ENCODE results near the gene POM121.
"Not testable (repeated sequence)": the region's sequence is repeated elsewhere in the genome, so short reads cannot be mapped to it uniquely, and the experiment has no call there.

The POM121 gene

DNA sequence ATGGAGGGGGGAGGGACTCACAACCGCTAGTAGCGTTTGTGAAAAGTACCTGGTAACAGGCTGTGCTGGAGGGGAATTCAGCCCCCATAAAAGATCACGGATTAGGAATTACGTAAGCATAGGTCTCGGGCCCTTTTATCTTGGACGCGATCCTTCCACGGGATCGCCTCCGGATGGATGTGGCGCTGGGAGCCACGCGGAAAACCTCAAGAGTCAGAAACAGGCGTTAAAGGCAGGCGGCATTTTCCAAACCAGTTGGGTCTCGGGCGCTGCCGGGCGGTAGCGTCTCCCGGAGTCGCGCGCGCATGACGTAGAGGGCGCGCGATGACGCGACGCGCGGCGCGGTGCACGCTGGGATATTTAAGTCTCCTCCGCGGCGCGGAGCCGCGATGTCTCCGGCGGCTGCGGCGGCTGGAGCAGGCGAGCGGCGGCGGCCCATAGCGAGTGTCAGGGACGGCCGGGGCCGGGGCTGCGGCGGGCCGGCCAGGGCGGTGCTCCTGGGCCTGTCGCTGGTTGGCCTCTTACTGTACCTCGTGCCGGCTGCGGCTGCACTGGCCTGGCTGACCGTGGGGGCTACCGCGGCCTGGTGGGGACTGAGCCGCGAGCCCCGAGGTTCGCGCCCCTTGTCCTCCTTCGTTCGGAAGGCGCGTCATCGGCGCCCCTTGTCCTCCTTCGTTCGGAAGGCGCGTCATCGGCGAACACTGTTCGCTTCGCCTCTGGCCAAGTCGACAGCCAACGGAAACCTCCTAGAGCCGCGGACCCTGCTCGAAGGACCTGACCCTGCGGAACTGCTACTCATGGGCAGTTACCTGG, at the start of gene POM121:
Gene POM121, plus strand, starts transcription at position 363 of the 813 bp plus-strand sequence. Its CDS starts 27 bp downstream, at position 390.
- peak; percentile 86 for DNase-seq (ENCODE audit: low spot score)

DNA sequence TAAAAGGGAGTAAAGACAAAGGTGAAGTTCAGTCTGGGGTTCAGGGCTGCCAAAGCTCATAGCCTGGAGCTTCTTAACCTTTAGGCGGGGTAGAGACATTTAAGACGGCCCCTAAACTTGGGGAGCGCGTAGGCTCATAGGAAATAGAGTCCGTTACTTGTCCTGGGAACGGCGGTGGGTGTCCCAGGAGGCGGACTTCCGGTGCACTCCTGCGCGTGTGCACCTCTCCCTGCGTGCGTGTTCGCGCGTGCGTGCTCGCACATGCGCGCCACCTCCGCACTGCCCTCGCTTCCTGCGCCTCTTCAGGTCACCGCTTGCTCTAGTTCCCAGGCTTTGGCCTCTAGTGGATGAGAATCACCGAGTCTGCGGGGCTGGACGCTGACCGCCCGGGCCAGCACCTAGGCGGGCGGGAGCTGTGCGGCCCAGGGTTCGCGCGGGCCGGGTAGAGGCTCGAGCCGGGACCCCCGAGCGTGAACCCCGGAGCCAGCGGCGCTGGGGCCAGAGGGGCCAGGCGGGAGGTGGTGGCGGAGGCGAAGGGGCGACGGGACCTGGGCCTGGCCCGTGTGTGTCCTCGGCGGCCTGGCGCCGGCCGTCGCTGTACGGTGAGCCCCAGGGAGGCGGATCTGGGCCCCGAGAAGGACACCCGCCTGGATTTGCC, 45.7 kb upstream of the POM121 start:
- peak; percentile 85 for DNase-seq (ENCODE audit: low spot score)

DNA sequence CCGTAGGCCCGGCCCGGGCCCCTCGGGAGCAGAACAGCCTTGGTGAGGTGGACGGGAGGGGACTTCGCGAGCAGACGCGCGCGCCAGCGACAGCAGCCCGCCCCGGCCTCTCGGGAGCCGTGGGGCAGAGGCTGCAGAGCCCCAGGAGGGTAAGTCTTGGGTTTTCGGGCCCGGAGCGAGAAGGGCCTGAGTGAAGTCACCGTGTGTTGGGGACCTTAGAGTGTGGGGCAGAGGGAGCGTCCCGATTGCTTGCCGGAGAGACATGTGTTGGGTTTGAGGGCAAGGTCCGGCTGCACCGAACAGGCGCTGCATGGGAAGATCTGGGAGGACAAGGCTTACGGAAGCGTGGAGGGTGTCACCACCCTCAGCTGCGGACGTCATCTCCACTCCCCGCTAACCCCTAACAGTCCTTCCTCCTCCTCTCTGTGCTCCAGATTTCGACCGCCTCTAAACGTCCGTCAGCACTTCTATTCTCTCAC, 45.1 kb upstream of the POM121 start:
- peak; percentile 67 for DNase-seq (ENCODE audit: low spot score)

DNA sequence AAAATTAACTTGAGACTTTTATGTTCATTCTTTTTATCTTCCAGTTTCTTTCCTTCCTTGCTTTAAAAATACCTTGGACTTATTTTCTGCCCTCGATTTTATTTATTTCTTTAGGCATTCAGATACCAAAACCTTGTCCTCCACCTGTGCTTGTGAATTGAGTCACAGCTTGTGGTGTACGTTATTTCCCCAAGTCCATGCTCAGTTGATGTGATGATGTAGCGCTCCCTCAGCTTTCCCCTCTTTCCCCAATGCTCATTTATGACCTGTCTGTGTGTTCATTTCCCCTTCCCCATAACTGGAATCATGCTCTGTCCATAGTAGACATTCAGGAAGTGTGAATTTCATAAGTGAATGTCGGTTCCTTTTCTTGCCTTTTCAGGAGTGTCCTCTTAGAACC, 33.1 kb upstream of the POM121 start:
- not testable (repeated sequence) for DNase-seq (ENCODE audit: low spot score)

DNA sequence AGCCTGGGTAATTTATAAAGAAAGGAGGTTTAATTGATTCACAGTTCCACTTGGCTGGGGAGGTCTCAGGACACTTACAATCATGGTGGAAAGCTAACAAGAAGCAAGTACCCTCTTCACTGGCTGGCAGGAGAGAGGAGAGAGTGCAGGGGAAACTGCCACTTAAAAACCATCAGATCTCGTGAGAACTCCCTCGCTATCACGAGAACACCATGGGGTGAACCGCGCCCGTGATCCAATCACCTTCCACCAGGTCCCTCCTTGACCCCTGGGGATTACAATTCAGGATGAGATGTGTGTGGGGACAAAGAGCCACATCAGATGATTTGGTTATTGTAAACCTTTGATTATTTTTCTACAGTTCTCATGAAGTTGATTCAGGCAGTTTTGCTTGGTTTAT, 20.2 kb upstream of the POM121 start:
- not testable (repeated sequence) for DNase-seq (ENCODE audit: low spot score)

DNA sequence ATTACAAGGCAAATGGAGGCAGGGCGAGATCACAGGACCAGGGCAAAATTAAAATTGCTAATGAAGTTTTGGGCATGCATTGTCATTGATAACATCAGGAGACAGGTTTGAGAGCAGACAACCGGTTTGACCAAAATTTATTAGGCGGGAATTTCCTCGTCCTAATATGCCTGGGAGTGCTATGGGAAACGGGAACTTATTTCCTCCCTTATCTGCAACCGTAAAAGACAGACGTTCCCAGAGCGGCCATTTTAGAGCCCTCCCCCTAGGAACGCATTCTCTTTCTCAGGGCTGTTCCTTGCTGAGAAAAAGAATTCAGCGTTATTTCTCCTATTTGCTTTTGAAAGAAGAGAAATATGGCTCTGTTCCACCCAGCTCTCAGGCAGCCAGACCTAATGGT, 16.5 kb upstream of the POM121 start:
- DNase-seq (ENCODE audit: low spot score), result not testable (repeated sequence)

DNA sequence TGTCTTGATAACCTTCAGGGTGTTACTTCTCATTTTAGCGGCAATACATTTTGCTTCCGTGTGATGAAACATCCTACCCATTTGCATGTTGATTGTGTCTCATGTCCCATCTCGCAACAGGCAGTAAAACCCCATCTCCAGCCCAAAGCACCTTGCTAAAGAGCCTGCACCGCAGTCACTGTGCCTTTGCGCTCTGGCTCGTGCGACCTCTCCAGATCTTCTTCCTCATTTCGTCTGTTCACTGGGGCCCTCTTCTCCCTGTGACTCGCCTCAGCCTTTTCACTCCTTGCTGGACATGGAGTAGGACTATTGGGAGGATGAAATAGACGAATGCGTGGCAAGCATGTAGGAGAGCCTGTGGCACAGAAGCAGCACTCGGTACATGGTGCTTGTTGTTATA, 13.5 kb upstream of the POM121 start:
- DNase-seq (ENCODE audit: low spot score), result not testable (repeated sequence)

DNA sequence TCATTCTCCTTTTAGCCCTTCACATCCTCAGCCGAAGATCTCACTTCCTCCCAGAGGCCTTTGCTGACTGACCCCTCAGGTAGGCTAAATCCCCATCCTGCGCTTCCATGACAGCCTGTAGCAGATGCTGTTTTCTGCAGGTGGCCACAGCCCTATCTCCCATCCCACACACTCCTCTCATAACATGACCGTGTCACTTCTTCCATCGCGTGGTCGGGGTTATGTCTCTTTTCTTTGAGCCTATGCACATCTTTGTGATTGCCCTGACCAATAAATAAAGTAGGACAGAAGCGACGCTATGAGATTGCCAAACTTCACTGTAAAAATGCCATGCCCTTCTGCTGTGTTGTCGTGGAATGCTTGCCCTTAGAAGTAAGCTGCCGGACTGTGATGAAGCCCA, 11.1 kb upstream of the POM121 start:
- DNase-seq (ENCODE audit: low spot score), result not testable (repeated sequence)

DNA sequence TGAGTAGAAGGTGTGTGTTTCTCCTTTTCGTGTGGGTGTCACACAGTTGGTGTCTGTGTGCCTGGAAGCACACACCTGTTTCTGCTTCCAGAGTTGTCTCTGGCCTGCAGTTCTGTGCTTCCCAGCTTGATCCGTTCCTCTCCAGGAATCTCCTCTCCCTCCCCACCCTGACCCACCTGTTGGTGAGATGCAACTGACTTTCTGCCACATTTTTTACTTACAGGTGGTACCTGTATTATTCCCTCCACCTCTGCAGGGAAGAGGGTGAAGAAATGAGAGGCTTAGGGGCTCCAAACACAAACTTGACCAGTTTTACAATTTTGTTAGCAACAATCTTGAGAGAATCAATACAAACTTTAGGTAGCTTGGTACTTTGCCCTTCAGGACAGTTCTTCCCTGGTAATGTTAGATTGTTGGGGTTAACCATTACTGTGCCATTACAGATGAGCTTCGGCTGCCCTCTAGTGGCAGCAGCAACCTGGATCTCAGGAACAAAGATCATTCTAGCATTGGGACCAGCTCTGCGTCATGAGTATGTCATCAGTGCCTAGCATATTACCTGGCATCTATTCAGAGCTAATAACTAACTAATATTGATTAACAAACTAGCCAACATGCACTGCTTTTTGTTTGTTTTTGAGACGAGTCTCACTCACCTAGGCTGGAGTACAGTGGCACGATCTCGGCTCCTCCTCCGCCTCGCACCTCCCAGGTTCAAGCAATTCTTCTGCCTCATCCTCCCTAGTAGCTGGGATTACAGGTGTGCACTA, 10.0 kb upstream of the POM121 start:
- peak; percentile 24 for DNase-seq (ENCODE audit: low spot score)

DNA sequence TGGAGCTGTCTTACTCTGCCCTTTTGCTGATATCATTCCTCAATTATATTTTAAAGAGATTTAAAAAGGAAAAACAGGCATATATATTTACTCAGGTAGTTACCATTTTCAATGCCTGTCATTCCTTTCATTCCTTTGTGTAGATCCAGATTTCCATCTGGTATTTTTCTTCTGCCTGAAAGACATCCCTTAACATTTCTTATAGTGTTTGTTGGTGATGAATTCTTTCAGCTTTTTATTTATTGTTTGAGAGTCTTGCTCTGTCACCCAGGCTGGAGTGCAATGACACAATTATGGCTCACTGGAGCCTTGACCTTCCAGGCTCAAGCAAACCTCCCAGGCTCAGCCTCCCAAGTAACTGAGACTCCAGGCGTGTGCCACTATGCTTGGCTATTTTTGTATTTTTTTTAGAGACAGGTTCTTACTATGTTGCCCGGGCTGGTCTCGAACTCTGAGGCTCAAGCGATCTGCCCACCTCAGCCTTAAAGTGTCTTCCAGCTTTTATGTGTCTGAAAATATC, 5.6 kb upstream of the POM121 start:
- DNase-seq (ENCODE audit: low spot score), result no peak

DNA sequence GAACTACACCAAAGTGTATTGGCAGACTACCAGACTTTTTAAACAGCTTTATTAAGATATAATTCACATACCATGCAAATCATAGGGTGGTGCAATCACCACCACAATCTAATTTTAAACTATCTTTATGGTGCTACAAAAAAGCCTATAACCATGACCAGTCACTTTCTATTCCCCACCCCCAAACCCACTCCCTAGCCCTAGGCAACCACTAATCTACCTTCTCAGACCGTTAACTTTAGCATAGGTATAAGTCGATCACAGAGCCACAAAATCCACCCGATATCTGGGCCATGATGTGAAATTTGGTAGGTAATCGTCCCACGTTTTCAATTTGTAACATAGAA, 536 bp upstream of the POM121 start:
- no peak for DNase-seq (ENCODE audit: low spot score)

DNA sequence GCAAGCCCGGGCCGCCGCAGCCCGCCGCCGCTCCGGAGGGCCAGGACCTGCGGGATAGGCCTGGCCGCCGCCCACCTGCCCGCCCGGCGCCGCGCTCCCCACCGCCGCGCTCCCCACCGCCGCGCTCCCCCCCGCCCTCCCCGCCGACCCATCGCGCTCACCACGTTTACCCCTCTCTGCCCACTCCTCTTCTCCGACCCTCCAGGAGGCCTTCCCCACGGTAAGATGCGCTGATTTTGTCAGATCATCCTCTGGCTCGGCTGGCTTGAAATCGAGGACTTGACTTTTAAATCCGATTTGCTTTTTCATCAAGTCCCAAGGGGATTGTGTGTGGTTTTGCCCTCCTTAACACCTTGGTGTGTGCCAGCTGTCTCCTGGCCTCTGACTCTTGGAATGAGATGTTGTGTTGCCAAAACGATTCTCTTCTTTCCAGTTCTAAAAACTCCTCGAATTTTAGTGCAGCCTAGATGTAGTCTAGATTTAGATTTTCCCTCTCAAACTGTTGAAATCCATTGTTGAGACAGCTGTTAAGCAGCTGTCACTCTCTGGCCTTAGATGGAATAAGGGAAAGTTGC, 738 bp downstream of the POM121 start:
- no peak for DNase-seq (ENCODE audit: low spot score)

DNA sequence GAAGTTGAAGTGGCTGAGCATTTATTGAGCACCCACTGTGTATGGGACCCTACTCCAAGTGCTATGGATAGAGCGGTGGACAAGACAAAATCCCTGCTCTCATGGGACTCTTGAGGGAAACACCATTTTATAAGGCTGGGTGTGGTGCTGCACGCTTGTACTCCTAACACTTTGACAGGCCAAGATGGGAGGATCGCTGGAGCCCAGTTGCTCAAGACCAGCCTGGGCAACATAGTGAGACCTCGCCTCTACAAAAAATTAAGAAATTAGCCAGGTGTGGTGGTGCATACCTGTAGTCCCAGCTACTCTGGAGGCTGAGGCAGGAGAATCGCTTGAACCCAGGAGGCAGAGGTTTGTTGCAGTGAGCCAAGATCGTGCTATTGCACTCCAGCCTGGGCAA, 2.9 kb downstream of the POM121 start:
- DNase-seq (ENCODE audit: low spot score), result not testable (repeated sequence)

DNA sequence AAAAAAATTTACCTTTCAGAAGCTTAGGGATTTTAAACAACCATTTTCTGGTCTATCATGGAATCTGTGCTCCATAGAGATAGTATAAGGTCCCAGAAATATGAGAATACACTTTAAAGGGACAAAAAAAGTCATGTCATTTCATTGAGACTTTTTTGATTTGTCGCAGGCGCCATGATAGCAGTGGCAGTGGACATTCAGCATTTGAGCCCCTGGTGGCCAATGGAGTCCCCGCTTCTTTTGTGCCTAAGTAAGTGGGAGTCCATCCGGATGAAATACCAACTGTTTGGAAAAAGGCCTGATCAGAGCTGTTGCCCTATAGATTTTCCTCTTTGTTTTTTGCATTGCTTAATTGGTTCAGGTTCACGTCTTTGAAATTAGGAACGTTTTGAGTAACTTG, 3.3 kb downstream of the POM121 start:
- DNase-seq (ENCODE audit: low spot score), result not testable (repeated sequence)

DNA sequence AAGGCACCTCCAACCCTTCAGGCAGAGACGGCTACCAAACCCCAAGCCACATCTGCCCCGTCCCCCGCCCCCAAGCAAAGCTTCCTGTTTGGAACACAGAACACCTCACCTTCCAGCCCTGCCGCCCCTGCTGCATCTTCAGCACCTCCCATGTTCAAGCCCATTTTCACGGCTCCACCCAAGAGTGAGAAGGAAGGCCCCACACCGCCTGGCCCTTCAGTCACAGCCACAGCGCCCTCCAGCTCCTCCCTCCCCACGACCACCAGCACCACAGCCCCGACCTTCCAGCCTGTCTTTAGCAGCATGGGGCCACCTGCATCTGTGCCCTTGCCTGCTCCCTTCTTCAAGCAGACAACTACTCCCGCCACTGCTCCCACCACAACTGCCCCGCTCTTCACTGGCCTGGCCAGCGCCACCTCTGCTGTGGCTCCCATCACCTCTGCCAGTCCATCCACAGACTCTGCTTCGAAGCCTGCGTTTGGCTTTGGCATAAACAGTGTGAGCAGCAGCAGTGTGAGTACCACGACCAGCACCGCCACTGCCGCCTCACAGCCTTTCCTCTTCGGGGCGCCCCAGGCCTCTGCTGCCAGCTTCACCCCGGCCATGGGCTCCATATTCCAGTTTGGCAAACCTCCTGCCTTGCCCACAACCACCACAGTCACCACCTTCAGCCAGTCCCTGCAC, 17.3 kb downstream of the POM121 start:
- DNase-seq (ENCODE audit: low spot score), result not testable (repeated sequence)

DNA sequence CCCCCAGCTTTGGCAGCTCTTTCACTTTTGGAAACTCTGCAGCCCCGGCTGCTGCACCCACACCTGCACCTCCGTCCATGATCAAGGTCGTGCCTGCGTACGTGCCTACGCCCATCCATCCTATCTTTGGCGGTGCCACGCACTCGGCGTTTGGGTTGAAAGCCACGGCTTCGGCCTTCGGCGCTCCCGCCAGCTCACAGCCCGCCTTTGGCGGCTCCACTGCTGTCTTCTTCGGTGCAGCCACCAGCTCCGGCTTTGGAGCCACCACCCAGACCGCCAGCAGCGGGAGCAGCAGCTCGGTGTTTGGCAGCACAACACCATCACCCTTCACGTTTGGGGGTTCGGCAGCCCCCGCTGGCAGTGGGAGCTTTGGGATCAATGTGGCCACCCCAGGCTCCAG, 18.1 kb downstream of the POM121 start:
- DNase-seq (ENCODE audit: low spot score), result not testable (repeated sequence)

DNA sequence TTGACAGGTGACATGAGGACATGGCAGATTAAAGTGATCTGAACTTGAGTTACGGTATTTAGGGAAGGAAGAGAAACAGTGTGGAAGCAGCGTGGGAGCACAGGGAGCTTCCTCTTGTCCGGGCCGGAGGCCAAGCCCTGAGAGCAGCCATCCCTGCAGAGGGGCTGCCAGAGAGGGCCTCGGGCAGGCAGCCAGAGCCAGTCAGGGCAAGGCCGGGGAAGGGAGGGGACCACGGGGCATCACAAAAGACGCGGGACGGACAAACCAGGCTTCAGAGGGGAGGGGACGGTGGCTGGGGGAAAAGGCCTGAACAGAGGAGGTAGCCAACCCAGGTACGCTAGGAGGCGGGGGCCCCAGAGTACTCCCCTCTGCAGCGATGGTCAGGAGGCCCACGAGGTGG, 20.0 kb downstream of the POM121 start:
- not testable (repeated sequence) for DNase-seq (ENCODE audit: low spot score)

DNA sequence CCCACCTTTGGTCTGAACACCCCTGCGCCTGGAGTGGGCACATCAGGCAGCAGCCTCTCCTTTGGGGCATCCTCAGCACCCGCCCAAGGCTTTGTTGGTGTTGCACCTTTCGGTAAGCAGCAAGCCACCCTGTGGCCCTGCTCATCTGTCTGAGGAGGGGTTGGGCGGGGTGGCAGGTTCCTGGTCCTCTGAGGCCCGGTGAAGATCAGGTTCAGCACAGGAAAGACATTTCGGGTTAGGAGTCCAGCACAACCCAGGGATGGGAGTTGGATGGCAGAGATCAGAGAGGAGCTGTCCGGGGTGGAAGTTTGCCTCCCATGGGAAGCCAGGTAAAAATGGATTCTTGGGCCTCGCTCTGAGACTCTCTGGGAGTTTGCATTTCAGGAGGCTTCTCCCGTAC, 20.7 kb downstream of the POM121 start:
- not testable (repeated sequence) for DNase-seq (ENCODE audit: low spot score)

DNA sequence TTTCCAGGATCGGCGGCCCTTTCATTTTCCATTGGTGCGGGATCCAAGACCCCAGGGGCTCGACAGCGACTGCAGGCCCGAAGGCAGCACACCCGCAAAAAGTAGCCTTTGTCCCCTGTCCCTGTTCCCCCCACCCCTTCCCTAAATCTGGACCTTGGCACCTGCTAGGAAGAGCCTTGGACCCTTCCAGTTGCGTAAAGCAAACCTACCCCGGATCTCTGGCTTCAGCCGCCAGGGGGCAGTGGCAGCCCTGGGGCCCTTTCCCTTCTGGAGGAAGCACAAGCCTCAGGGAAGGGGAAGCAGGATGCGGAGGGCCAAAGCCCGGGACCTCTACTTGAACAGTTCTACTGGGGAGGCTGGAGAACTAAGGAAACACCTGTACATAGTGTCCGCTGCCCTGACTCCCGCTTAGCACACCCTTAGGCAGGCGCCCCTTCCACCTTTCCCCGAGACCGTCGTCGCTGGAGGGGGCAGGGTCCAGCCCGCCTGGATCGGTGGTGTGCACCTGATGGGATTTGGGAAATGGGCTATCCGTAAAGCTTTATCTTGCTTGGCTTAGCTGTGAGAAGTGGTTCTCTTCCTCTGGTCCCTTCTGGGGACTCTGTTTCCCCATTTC, 21.3 kb downstream of the POM121 start:
- DNase-seq (ENCODE audit: low spot score), result not testable (repeated sequence)

DNA sequence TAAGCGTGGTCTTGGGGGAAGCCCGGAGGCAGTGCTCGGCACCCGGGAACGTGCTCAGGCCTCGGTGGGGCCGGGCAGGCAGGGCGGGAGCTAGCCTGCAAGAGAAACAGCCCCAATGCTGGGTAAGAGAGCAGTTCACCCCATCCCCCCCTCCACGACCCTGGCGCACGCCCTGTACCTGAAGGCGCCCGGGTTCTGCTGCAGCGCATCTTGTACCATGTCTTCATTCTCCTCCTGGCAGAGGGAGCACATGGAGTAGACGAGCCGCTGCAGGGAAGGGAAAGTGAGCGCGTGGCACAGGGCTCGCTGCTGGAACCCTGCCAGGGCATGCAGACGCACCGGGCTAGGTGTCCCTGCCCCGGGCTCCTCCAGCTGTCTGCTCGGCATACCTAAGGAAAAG, 23.8 kb downstream of the POM121 start:
- DNase-seq (ENCODE audit: low spot score), result not testable (repeated sequence)

DNA sequence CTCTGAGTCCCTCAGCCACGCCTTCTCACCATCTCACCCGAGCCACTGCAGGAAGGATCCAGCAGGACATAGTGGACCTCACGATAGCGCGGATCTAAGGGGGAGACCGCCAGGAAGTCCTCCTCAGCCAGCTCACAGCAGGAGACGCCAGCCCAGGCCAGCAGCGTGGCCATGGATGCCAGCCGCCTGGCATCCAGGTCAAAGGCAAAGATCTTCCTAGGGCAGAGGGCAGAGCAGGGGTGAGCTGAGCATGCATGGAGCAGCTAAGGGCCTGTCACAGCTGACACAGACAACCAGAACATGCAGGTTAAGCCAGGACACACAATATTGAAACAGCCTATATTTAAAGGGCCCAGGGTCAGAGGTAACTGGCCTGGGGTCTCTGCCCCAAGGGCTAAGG, 24.4 kb downstream of the POM121 start:
- not testable (repeated sequence) for DNase-seq (ENCODE audit: low spot score)
